Gastroesophageal sphincter (tissue), 4 donors: ENCODE measurements around the gene NELL1. TPM values are rescaled to one million over a fixed set of nuclear protein-coding genes. Genes with fewer than 3 reads are reported as not detected.

ENCODE experiments used
- ATAC-seq: fragments of 150-250 bp; one replicate; pipeline ENCODE4 v1.9.1; 2016; ENCODE audit warnings: mild to moderate bottlenecking, moderate library complexity
- H3K27ac ChIP-seq, 4 donors: fragments of 200-600 bp; sonication (generic) in 3 of 4; 1 replicate in 3 of 4; 2 replicates in 1 of 4; pipeline ENCODE4 v1.5.1; 2016 to 2019
- H3K27me3 ChIP-seq: fragments of 200-600 bp; sonication (generic); one replicate; pipeline ENCODE4 v1.5.1; 2019
- H3K36me3 ChIP-seq, 2 donors: fragments of 200-600 bp; sonication (generic); one replicate each; pipeline ENCODE4 v1.5.1; 2019; ENCODE audit warnings: control low read depth in 1 of 2
- H3K4me1 ChIP-seq, 3 donors: fragments of 200-600 bp; sonication (generic); 1 replicate in 2 of 3; 2 replicates in 1 of 3; pipeline ENCODE4 v1.5.1; 2016 to 2019; ENCODE audit warnings: control low read depth in 2 of 3
- H3K4me3 ChIP-seq, 2 donors: fragments of 200-600 bp; sonication (generic); one replicate each; pipeline ENCODE4 v1.5.1; 2019; ENCODE audit warnings: mild to moderate bottlenecking in 1 of 2, moderate library complexity in 1 of 2
- H3K9me3 ChIP-seq, 3 donors: fragments of 200-600 bp; sonication (generic); one replicate each; pipeline ENCODE4 v1.5.1; 2017 to 2019; ENCODE audit warnings: control low read depth in 2 of 3
- CTCF ChIP-seq, 4 experiments: fragments of 200-600 bp in 2 of 4; fragments of 450-650 bp in 2 of 4; sonication (generic) in 1 of 4; IDR thresholded peaks; one replicate each; pipeline ENCODE4 v1.5.1; 2017 to 2019; ENCODE audit warnings: antibody characterized with exemption in 4 of 4, mild to moderate bottlenecking in 2 of 4, moderate library complexity in 2 of 4
- EP300 ChIP-seq: sonication (generic); formaldehyde crosslinking; IDR thresholded peaks from one replicate; pipeline ENCODE4 v1.6.1; 2017; ENCODE audit warnings: antibody characterized with exemption, mild to moderate bottlenecking
- POLR2A ChIP-seq, 2 donors: fragments of 450-650 bp; IDR thresholded peaks; one replicate each; pipeline ENCODE4 v1.6.1; 2017; ENCODE audit warnings: antibody characterized with exemption in 2 of 2, mild to moderate bottlenecking in 2 of 2, moderate library complexity in 1 of 2
- POLR2AphosphoS5 ChIP-seq: sonication (generic); formaldehyde crosslinking; IDR thresholded peaks from one replicate; pipeline ENCODE4 v1.6.1; 2017; ENCODE audit warnings: antibody characterized with exemption
- WGBS, 2 donors: methylation state at CpG; one replicate each; pipeline ENCODE4 v1.1.5; 2018; ENCODE audit warnings: low coverage in 1 of 2; 5-methylcytosine and 5-hydroxymethylcytosine counted together
- total RNA-seq, 4 donors: library from RNA; depleted of rRNA; stranded (reverse); fragments of >200 nt; gene quantifications; one replicate each; pipeline ENCODE4 v1.1.0, GENCODE V29; 2016

NELL1 gene
- total RNA-seq = 1 to 10 TPM in 2 of 4 donors, under 1 TPM in 2; 0.27 to 3.0 (median 1.5) TPM

- ATAC-seq = peak; percentile 11
- H3K4me3 ChIP-seq = peak within 1 kb of the TSS in 1 of 2 donors; percentile 43
- WGBS, 2 donors = 9% methylated on average over 4 of the region's 93 CpGs; no CpG with 5 or more reads in 1 of the 2 donors
- H3K27ac ChIP-seq = no peak within 1 kb of the TSS
- no peak for TF ChIP-seq EP300
- TF ChIP-seq CTCF (IDR thresholded peaks at IDR 0.05) = no peak
- no peak for TF ChIP-seq POLR2A (IDR thresholded peaks at IDR 0.05)
- no peak for TF ChIP-seq POLR2AphosphoS5
- H3K9me3 ChIP-seq = no peaks in the 10 kb centered on the region
- H3K4me1 ChIP-seq = peaks cover 0 to 19% (median 3%) of the 10 kb centered on the region in 3 donors
- H3K27me3 ChIP-seq = peaks cover 72% of the 10 kb centered on the region
- no peaks in the 10 kb centered on the region for H3K36me3 ChIP-seq
Observed at GRCh38 chr11:20668844-20669819, at the start of gene NELL1. Gene NELL1 (plus strand): TSS chr11:20669586.

GRCh38 chr11:20620988-20621387 lies 48.4 kb upstream of the NELL1 start:
- no peak overlapping the region for H3K4me3 ChIP-seq
- TF ChIP-seq CTCF (IDR thresholded peaks at IDR 0.05) (no peak), EP300 (no peak), POLR2A (IDR thresholded peaks at IDR 0.05) (no peak), POLR2AphosphoS5 (no peak)
- no peak overlapping the region for H3K27ac ChIP-seq
- no peaks in the 10 kb centered on the region for H3K9me3 ChIP-seq
- no peak for ATAC-seq
- no peaks in the 10 kb centered on the region for H3K36me3 ChIP-seq
- H3K4me1 ChIP-seq = peaks cover 0 to 7% (median 0%) of the 10 kb centered on the region in 3 donors
- 67% methylated on average over 1 of the region's 2 CpGs; no CpG with 5 or more reads in 1 of the 2 donors for WGBS, 2 donors
- H3K27me3 ChIP-seq = peaks cover 10% of the 10 kb centered on the region

- ATAC-seq = no peak
- H3K36me3 ChIP-seq = no peaks in the 10 kb centered on the region
- H3K27me3 ChIP-seq = peaks cover 10% of the 10 kb centered on the region
- peaks cover 0 to 7% (median 0%) of the 10 kb centered on the region in 3 donors for H3K4me1 ChIP-seq
- WGBS, 2 donors = 10 to 25% methylated on average over 2 to 4 of the region's 6 CpGs
- no peak overlapping the region for H3K27ac ChIP-seq
- no peaks in the 10 kb centered on the region for H3K9me3 ChIP-seq
- H3K4me3 ChIP-seq = no peak overlapping the region
- TF ChIP-seq CTCF (IDR thresholded peaks at IDR 0.05) (no peak), EP300 (no peak), POLR2AphosphoS5 (no peak), POLR2A (IDR thresholded peaks at IDR 0.05) (no peak)
Observed at GRCh38 chr11:20621679-20622078, 47.7 kb upstream of the NELL1 start.

GRCh38 chr11:20623252-20623651 lies 46.1 kb upstream of the NELL1 start:
- Histone ChIP-seq H3K4me3 (no peak overlapping the region), H3K27ac (no peak overlapping the region), H3K27me3 (peaks cover 6% of the 10 kb centered on the region), H3K36me3 (no peaks in the 10 kb centered on the region), H3K4me1 (no peaks in the 10 kb centered on the region), H3K9me3 (no peaks in the 10 kb centered on the region)
- WGBS, 2 donors = 37% methylated on average over 4 of the region's 4 CpGs; no CpG with 5 or more reads in 1 of the 2 donors
- no peak for ATAC-seq
- TF ChIP-seq EP300 (no peak), POLR2AphosphoS5 (no peak), POLR2A (IDR thresholded peaks at IDR 0.05) (no peak), CTCF (IDR thresholded peaks at IDR 0.05) (no peak)
